OCI-LY7 (cell line): ENCODE data around the gene CFAP54. TPM values are rescaled to one million over a fixed set of nuclear protein-coding genes. Genes with fewer than 3 reads are reported as not detected.

Source experiments
- BruUV-seq: library from RNA; stranded (reverse); fragments of 400-500 nt; replicated peaks from 2 replicates; lab custom pipeline; 2021; lab: Mats Ljungman, UMichigan
- CTCF ChIA-PET: fragments of 300-600 bp; sonication (Branson Sonifier 250); formaldehyde crosslinking; loops from one replicate; lab custom pipeline; 2022; ENCODE audit warnings: antibody characterized with exemption; ENCODE audit not compliant: unreplicated experiment; lab: Charles Lee
- POLR2A ChIA-PET: fragments of 300-600 bp; sonication (Branson Sonifier 250); formaldehyde crosslinking; loops from one replicate; lab custom pipeline; 2022; ENCODE audit warnings: antibody characterized with exemption; lab: Charles Lee
- DNase-seq: peaks from one replicate; pipeline ENCODE4 v3.0.0-alpha.2; 2015; ENCODE audit warnings: low spot score
- H2AFZ ChIP-seq: fragments of 200-600 bp; sonication (generic), shearing (Covaris generic); 2 replicates; pipeline ENCODE4 v1.6.1; 2014; ENCODE audit warnings: mild to moderate bottlenecking, antibody characterized with exemption, low read length, moderate library complexity
- H3K27ac ChIP-seq: fragments of 200-600 bp; sonication (generic); 2 replicates; pipeline ENCODE4 v1.5.1; 2014; ENCODE audit warnings: mixed run types, low read depth, mild to moderate bottlenecking, moderate library complexity, low read length, inconsistent platforms; ENCODE audit not compliant: poor library complexity, severe bottlenecking
- H3K36me3 ChIP-seq: fragments of 200-600 bp; sonication (generic); 2 replicates; pipeline ENCODE4 v1.6.1; 2014; ENCODE audit warnings: mild to moderate bottlenecking, antibody characterized with exemption, low read length, moderate library complexity, mixed read lengths; ENCODE audit not compliant: insufficient read depth
- H3K4me1 ChIP-seq: fragments of 200-600 bp; sonication (generic); 2 replicates; pipeline ENCODE4 v1.5.1; 2014; ENCODE audit warnings: mild to moderate bottlenecking, low read length; ENCODE audit not compliant: insufficient read depth, poor library complexity, severe bottlenecking
- H3K4me2 ChIP-seq: fragments of 200-600 bp; sonication (generic); 2 replicates; pipeline ENCODE4 v1.6.1; 2014; ENCODE audit warnings: mild to moderate bottlenecking, low read length
- H3K4me3 ChIP-seq: fragments of 200-600 bp; sonication (generic); 2 replicates; pipeline ENCODE4 v1.5.1; 2014; ENCODE audit warnings: mild to moderate bottlenecking, low read depth, low read length; ENCODE audit not compliant: poor library complexity, severe bottlenecking
- H3K79me2 ChIP-seq: fragments of 200-600 bp; sonication (generic); 2 replicates; pipeline ENCODE4 v1.6.1; 2016; ENCODE audit warnings: low read depth, mild to moderate bottlenecking, low read length, moderate library complexity, mixed read lengths; ENCODE audit not compliant: insufficient read depth
- H3K9me2 ChIP-seq: fragments of 200-600 bp; sonication (generic); 2 replicates; pipeline ENCODE4 v1.6.1; 2016; ENCODE audit warnings: mild to moderate bottlenecking, low read length, mixed read lengths; ENCODE audit not compliant: insufficient read depth
- H3K9me3 ChIP-seq: fragments of 200-600 bp; sonication (generic); 2 replicates; pipeline ENCODE4 v1.6.1; 2014; ENCODE audit warnings: mild to moderate bottlenecking, mixed run types, low read length, mixed read lengths
- H4K20me1 ChIP-seq: fragments of 200-600 bp; sonication (generic); 2 replicates; pipeline ENCODE4 v1.6.1; 2014; ENCODE audit warnings: mild to moderate bottlenecking, antibody characterized with exemption, low read length, moderate library complexity, mixed read lengths; ENCODE audit not compliant: insufficient read depth
- EZH2phosphoT487 ChIP-seq: fragments of 200-600 bp; sonication (generic); IDR thresholded peaks from 2 replicates; pipeline ENCODE4 v1.6.1; 2018; ENCODE audit warnings: low read depth, borderline replicate concordance, mild to moderate bottlenecking, mixed run types, antibody characterized with exemption, low read length, moderate library complexity, mixed read lengths
- intact Hi-C: fragments of 100-400 bp; cut with micrococcal nuclease; formaldehyde crosslinking; loops from one replicate; pipeline ENCODE4 v1.10.0; 2022; ENCODE audit not compliant: unreplicated experiment
- total RNA-seq, 2 experiments: library from RNA; depleted of rRNA in 1 of 2; stranded (reverse); fragments of >200 nt in 1 of 2; shearing (Covaris generic) in 1 of 2; gene quantifications; 2 replicates each; pipeline ENCODE4 v1.2.3, GENCODE V29; 2014 to 2022
- TF ChIP-seq, protein P1 (sequence below): fragments of 200-600 bp; sonication (generic); conservative IDR thresholded peaks from 2 replicates; pipeline ENCODE4 v1.5.1; 2014; ENCODE audit warnings: mild to moderate bottlenecking, antibody characterized with exemption, low read length, moderate library complexity, mixed read lengths

CFAP54 gene
- total RNA-seq, 2 experiments from 2014 or later: 0.53 TPM; not detected in 1

DNA sequence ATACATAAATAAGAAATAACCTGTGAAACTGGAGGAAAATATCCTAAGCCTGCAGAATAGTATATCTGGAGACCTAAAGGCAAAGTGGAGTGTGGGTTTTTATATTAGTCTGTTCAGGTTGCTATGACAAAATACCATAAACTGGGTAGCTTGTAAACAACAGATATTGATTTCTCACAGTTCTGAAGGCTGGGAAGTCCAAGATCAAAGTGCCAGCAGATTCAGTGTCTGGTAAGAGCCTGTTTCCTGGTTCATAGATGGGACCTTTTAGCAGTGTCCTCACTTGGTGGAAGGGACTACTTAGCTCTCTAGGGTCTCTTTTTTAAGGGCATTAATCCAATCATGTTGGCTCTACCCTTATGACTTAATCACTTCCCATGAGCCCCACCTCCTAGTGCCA lies 392.2 kb downstream of the CFAP54 start:
- no peaks in the 10 kb centered on the region for H3K36me3 ChIP-seq
- no peaks in the 10 kb centered on the region for H3K9me2 ChIP-seq
- no peak overlapping the region for H3K4me3 ChIP-seq
- no peaks in the 10 kb centered on the region for H3K79me2 ChIP-seq
- no peak overlapping the region for H3K4me2 ChIP-seq
- H3K4me1 ChIP-seq: no peaks in the 10 kb centered on the region
- CTCF ChIA-PET: no interaction called here
- POLR2A ChIA-PET: no interaction called here
- intact Hi-C loops: no loop called here
- no peak for DNase-seq
- no peak for TF ChIP-seq EZH2phosphoT487
- TF ChIP-seq, protein P1, sequence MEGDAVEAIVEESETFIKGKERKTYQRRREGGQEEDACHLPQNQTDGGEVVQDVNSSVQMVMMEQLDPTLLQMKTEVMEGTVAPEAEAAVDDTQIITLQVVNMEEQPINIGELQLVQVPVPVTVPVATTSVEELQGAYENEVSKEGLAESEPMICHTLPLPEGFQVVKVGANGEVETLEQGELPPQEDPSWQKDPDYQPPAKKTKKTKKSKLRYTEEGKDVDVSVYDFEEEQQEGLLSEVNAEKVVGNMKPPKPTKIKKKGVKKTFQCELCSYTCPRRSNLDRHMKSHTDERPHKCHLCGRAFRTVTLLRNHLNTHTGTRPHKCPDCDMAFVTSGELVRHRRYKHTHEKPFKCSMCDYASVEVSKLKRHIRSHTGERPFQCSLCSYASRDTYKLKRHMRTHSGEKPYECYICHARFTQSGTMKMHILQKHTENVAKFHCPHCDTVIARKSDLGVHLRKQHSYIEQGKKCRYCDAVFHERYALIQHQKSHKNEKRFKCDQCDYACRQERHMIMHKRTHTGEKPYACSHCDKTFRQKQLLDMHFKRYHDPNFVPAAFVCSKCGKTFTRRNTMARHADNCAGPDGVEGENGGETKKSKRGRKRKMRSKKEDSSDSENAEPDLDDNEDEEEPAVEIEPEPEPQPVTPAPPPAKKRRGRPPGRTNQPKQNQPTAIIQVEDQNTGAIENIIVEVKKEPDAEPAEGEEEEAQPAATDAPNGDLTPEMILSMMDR: no peak
- H4K20me1 ChIP-seq: no peaks in the 10 kb centered on the region
- no peak overlapping the region for H2AFZ ChIP-seq
- H3K9me3 ChIP-seq: no peaks in the 10 kb centered on the region
- no TSS peak for BruUV-seq
- no peak overlapping the region for H3K27ac ChIP-seq

DNA sequence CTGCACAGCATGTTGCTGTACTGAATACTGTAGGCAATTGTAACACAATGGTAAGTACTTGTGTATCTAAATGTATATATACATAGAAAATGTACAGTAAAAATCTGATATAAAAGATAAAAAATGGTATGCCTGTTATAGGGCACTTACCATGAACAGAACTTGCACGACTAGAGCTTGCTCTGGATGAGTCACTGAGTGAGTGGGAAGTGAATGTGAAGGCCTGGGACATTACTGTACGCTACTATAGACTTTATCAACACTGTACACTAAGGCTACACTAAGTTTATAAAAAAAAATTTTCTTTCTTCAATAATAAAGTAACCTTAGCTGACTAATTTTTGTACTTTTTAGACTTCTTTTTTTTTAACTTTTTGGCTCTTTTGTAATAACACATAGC lies 393.5 kb downstream of the CFAP54 start:
- Histone ChIP-seq H3K4me3 (no peak overlapping the region), H3K27ac (no peak overlapping the region), H4K20me1 (no peaks in the 10 kb centered on the region), H3K36me3 (no peaks in the 10 kb centered on the region), H2AFZ (no peak overlapping the region), H3K79me2 (no peaks in the 10 kb centered on the region), H3K4me1 (no peaks in the 10 kb centered on the region), H3K9me2 (no peaks in the 10 kb centered on the region), H3K9me3 (no peaks in the 10 kb centered on the region), H3K4me2 (no peak overlapping the region)
- TF ChIP-seq EZH2phosphoT487: no peak
- TF ChIP-seq, protein P1: no peak
- CTCF ChIA-PET: no interaction called here
- POLR2A ChIA-PET: interaction anchor here (1.2 kb wide), 1 partner anchor 17 kb away, joined by 4 read pairs; no protein-coding TSS in a partner anchor
- no TSS peak for BruUV-seq
- intact Hi-C loops: no loop called here
- DNase-seq: no peak

DNA sequence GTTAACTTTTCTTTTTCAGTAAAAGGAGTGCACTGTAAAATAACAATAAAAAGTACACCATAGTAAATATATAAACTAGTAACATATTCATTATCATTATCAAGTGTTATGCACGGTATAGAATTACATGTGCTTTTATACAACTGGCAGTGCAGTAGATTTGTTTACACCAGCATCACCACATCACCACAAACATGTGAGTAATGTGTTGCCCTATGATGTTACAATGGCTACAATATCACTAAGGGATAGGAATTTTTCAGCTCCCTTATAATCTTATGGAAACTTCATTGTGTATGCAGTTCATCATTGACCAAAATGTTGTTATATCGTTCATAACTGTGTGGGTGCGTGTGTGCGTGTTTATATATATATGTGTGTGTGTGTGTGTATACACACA lies 394.2 kb downstream of the CFAP54 start:
- H3K79me2 ChIP-seq: no peaks in the 10 kb centered on the region
- CTCF ChIA-PET: no interaction called here
- BruUV-seq: no TSS peak
- H4K20me1 ChIP-seq: no peaks in the 10 kb centered on the region
- H3K4me2 ChIP-seq: no peak overlapping the region
- intact Hi-C loops: no loop called here
- TF ChIP-seq EZH2phosphoT487: no peak
- TF ChIP-seq, protein P1: no peak
- H2AFZ ChIP-seq: no peak overlapping the region
- H3K36me3 ChIP-seq: no peaks in the 10 kb centered on the region
- POLR2A ChIA-PET: interaction anchor here (0.7 to 1.2 kb wide), 2 partner anchors 18 to 353 kb away, joined by 3 to 4 read pairs; no protein-coding TSS in a partner anchor
- no peak for DNase-seq
- H3K4me1 ChIP-seq: no peaks in the 10 kb centered on the region
- H3K4me3 ChIP-seq: no peak overlapping the region
- H3K9me3 ChIP-seq: no peaks in the 10 kb centered on the region
- no peak overlapping the region for H3K27ac ChIP-seq
- H3K9me2 ChIP-seq: no peaks in the 10 kb centered on the region
